GM18526 (cell line): Measurements from ENCODE around the gene CERS5.

Experiments
- POLR2A ChIP-seq: IDR thresholded peaks from 3 replicates; pipeline ENCODE4 v1.6.1; 2011; ENCODE audit not compliant: insufficient read length; ENCODE audit errors: extremely low read depth

CERS5 gene

DNA sequence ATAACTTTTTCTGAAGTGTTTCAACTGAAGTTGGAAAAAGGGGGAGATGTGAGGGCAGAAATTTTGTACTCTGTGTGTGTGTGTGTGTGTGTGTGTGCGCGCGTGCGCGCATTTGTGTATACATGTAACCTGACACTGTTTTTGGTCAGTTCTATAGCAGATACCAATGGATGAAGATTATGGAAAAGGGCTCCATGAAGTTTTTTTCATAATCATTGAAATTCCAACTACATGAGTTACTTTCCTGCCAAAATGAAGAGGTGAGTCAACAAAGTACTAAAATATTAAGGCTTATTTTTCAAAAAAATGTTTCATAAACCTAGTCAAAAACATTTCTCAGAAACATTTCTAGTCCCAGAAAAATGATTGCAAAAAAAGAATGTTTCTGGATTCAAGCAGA, 25.7 kb upstream of the CERS5 start:
- TF ChIP-seq POLR2A = no peak

GRCh38 chr12:50192236-50192635, 25.1 kb upstream of the CERS5 start:
- no peak for TF ChIP-seq POLR2A

GRCh38 chr12:50190859-50191258, 23.7 kb upstream of the CERS5 start:
- no peak for TF ChIP-seq POLR2A

GRCh38 chr12:50188875-50189575, 21.9 kb upstream of the CERS5 start:
- TF ChIP-seq POLR2A = no peak

- TF ChIP-seq POLR2A = no peak
Observed at GRCh38 chr12:50188241-50188781, 21.1 kb upstream of the CERS5 start.

- TF ChIP-seq POLR2A = no peak
Observed at GRCh38 chr12:50187084-50187900, 20.1 kb upstream of the CERS5 start.

GRCh38 chr12:50186681-50187080, 19.5 kb upstream of the CERS5 start:
- TF ChIP-seq POLR2A = no peak

GRCh38 chr12:50185970-50186663, 18.9 kb upstream of the CERS5 start:
- no peak for TF ChIP-seq POLR2A

GRCh38 chr12:50185301-50185895, 18.2 kb upstream of the CERS5 start:
- TF ChIP-seq POLR2A = no peak

DNA sequence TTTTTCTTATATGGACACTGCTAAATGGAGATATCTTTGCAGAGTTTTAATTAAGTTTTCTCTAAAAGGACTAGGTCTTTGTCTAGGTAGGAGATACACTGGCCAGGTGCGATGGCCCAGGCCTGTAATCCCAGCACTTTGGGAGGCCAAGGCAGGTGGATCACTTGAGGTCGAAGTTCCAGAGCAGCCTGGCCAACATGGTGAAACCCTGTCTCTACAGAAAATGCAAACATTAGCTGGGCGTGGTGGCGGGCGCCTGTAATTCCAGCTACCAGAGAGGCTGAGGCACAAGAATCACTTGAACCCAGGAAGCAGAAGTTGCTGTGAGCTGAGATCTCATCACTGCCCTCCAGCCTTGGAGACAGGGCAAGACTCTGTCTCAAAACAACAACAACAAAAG, 17.1 kb upstream of the CERS5 start:
- no peak for TF ChIP-seq POLR2A

DNA sequence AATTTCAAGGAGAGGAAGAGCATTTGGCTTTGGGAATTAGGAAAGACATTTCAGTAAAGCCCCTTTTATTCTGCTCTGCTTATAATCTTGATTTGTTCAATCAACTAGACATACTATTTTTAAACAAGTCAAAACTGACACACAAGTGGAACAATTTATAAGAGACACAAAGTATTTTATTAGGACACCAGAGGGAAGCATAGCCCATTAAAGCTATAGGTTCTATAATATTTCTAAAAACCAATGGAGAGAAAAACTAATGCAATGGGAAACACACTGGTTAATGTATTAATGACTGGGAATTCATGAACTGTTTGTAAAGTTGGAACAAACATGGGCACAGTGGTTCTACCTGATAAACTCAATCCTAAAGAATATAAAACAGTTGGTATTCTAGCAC, 15.3 kb upstream of the CERS5 start:
- no peak for TF ChIP-seq POLR2A

DNA sequence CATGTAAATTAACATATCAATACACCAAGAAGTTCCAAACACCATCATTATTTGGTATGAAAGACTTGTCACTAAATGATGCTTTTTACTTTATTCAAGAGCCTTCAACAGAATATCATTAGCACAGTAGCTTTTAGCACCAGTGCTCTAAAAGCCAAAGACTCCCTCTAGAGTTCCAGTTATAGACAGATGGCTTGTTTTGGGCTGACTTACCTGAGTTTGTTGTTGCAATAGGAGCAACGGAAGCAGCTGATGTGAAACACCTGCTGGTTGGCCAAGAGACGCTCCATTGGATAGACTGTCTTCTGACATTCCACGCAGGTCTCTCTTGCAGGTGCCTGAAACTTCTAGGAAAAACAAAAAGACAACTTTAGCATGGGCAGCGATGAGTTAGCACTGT, 14.5 kb upstream of the CERS5 start:
- TF ChIP-seq POLR2A = no peak

DNA sequence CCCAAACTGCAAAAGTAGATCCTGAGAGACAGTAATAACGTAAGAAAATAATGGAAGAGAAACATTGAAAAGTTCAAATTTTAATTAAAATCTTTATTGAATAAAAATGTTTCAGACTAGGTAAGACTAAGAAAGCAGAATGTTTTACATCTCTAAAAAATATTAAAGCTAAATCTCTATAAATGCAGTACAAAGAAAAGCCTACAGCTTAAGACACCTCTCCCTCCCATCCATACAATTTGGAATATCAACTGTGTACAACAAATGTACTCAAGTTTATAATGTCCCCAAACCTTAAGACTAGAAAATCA, 8.5 kb upstream of the CERS5 start:
- TF ChIP-seq POLR2A = no peak

GRCh38 chr12:50174971-50175715, 8.0 kb upstream of the CERS5 start:
- no peak for TF ChIP-seq POLR2A

- TF ChIP-seq POLR2A = no peak
Observed at GRCh38 chr12:50166799-50167048, 445 bp downstream of the CERS5 start.
